Sigmoid colon (tissue), 7 donors: Measurements from ENCODE around the gene TANGO2. TPM values are rescaled to one million over a fixed set of nuclear protein-coding genes. Genes with fewer than 3 reads are reported as not detected.

ENCODE experiments used
- DNase-seq: peaks from one replicate; pipeline ENCODE4 v3.0.0-alpha.2; 2019
- H3K27ac ChIP-seq, 4 donors: fragments of 200-600 bp; sonication (generic); one replicate each; pipeline ENCODE4 v1.5.1; 2016 to 2019; ENCODE audit warnings: mild to moderate bottlenecking in 1 of 4
- H3K27me3 ChIP-seq, 3 donors: fragments of 200-600 bp; sonication (generic); one replicate each; pipeline ENCODE4 v1.5.1; 2019; ENCODE audit warnings: mild to moderate bottlenecking in 1 of 3
- H3K36me3 ChIP-seq, 4 donors: fragments of 200-600 bp; sonication (generic); one replicate each; pipeline ENCODE4 v1.5.1; 2016 to 2019
- H3K4me1 ChIP-seq, 4 donors: fragments of 200-600 bp; sonication (generic); one replicate each; pipeline ENCODE4 v1.5.1; 2017 to 2019
- H3K4me3 ChIP-seq, 4 donors: fragments of 200-600 bp; sonication (generic); one replicate each; pipeline ENCODE4 v1.5.1; 2017 to 2019; ENCODE audit warnings: mild to moderate bottlenecking in 2 of 4, moderate library complexity in 1 of 4
- H3K9me3 ChIP-seq, 4 donors: fragments of 200-600 bp in 3 of 4; sonication (generic) in 3 of 4; one replicate each; pipeline versions ENCODE4 v1.5.1 to v1.6.1; 2013 to 2019
- CTCF ChIP-seq, 4 experiments: fragments of 450-650 bp in 3 of 4; fragments of 200-600 bp in 1 of 4; IDR thresholded peaks; one replicate each; pipeline ENCODE4 v1.5.1; 2016 to 2019; ENCODE audit warnings: antibody characterized with exemption in 4 of 4, mild to moderate bottlenecking in 3 of 4, moderate library complexity in 2 of 4
- EP300 ChIP-seq, 4 donors: sonication (generic); formaldehyde crosslinking; IDR thresholded peaks; one replicate each; pipeline ENCODE4 v1.6.1; 2017; ENCODE audit warnings: antibody characterized with exemption in 4 of 4
- POLR2A ChIP-seq, 2 donors: fragments of 450-650 bp; IDR thresholded peaks; one replicate each; pipeline ENCODE4 v1.6.1; 2016; ENCODE audit warnings: antibody characterized with exemption in 2 of 2, mild to moderate bottlenecking in 2 of 2, moderate library complexity in 2 of 2
- POLR2AphosphoS5 ChIP-seq, 4 donors: sonication (generic); formaldehyde crosslinking; IDR thresholded peaks; one replicate each; pipeline ENCODE4 v1.6.1; 2017; ENCODE audit warnings: antibody characterized with exemption in 4 of 4
- WGBS, 2 donors: extraction: QIAGEN DNeasy Blood & Tissue Kit; methylation state at CpG; one replicate each; pipeline ENCODE4 v1.1.7; 2013; 5-methylcytosine and 5-hydroxymethylcytosine counted together
- intact Hi-C: fragments of 100-400 bp; cut with DNase I; formaldehyde crosslinking; loops from one replicate; pipeline ENCODE4 v1.15.1; 2023
- polyA plus RNA-seq, 3 donors: library from polyadenylated mRNA; stranded (reverse); fragments of 200-250 nt; gene quantifications; one replicate each; pipeline ENCODE4 v1.2.3, GENCODE V29; 2013
- total RNA-seq, 4 donors: library from RNA; depleted of rRNA; stranded (reverse); fragments of >200 nt; gene quantifications; one replicate each; pipeline ENCODE4 v1.1.0, GENCODE V29; 2016
- donor health status: healthy with polysubstance abuse.
- donor health status: Bipolar disorder and iron deficiency.
- donor health status: healthy.

Gene TANGO2
- total and polyA plus RNA-seq, 7 donors: 24.2 to 46.2 (median 31.6) TPM

- H3K9me3 ChIP-seq: no peaks in the 10 kb centered on the region
- no peak for DNase-seq
- H3K27ac ChIP-seq: peak overlapping the region; percentile 88 to 91 (median 88)
- TF ChIP-seq EP300 (IDR thresholded peaks at IDR 0.05) (no peak), CTCF (IDR thresholded peaks at IDR 0.05) (no peak), POLR2A (IDR thresholded peaks at IDR 0.05) (no peak), POLR2AphosphoS5 (IDR thresholded peaks at IDR 0.05) (no peak)
- H3K4me1 ChIP-seq: peaks cover 0 to 45% (median 38%) of the 10 kb centered on the region in 4 donors
- intact Hi-C loops: loop anchor here (2.0 to 5.0 kb wide), 3 partner anchors 61 to 112 kb away; partner anchors contain the start of genes DGCR8, RANBP1, TRMT2A and ZDHHC8
- WGBS, 2 donors: 75 to 76% methylated on average over 8 of the region's 8 CpGs
- H3K4me3 ChIP-seq: peak overlapping the region; percentile 27 to 98 (median 94)
- no peaks in the 10 kb centered on the region for H3K36me3 ChIP-seq
- no peaks in the 10 kb centered on the region for H3K27me3 ChIP-seq
Observed at GRCh38 chr22:20019661-20020532, 1.0 kb upstream of the TANGO2 start.

DNA sequence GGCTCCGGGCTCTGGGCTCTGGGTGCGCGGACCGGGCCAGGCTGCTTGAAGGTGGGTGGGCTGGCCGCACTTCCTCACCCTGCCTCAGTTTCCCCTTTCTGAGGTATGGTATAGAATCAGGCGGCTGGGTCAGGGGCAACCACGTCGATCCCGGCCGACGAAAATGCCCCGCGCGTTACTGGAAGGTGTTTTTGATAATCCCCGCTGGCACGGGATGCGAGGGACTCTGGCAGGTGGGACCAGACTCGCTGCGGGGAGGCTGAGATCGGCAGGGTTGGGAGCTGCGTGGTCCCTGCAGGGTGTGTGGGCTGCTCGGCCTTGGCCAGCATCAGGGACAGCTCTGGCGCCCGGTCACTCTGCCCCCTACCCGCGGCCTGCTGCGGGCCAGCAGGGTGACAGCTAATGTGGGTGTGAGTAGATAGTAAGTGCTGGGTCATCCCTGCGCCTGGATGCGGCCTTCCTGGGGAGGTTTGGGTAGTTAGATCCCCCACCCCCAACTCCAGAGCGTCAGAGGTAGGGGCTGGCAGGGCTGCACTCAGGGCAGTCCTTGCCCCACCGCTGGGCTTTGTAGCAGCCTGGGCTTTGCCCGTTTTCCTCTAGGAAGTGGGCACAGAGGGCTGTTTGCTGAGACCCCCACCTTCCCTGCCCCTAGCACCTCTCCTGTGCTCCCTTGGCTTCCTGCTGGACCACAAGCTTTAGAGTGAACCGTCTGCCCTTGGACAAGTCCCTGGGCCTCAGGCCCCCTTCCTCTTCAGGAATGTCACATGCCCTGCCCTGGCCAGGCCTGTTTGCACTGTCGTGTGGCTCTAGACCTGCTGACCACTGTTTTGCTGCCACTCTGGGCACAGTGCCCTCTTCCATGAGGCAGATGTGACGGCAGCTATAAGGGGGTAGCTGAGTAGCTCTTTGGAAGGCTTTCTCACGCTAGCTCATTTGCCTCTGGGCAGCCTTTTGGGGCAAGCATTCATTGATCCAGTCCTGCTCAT, 579 bp downstream of the TANGO2 start:
- peak; percentile 80 for DNase-seq
- peaks cover 0 to 36% (median 29%) of the 10 kb centered on the region in 4 donors for H3K4me1 ChIP-seq
- intact Hi-C loops: loop anchor here (2.0 to 5.0 kb wide), 3 partner anchors 59 to 111 kb away; partner anchors contain the start of genes DGCR8, RANBP1, TRMT2A and ZDHHC8
- WGBS, 2 donors: 2 to 5% methylated on average over 36 of the region's 36 CpGs
- peak overlapping the region; percentile 94 to 99 (median 96) for H3K4me3 ChIP-seq
- H3K27ac ChIP-seq: peak overlapping the region; percentile 88 to 91 (median 88)
- H3K27me3 ChIP-seq: no peaks in the 10 kb centered on the region
- H3K36me3 ChIP-seq: no peaks in the 10 kb centered on the region
- no peaks in the 10 kb centered on the region for H3K9me3 ChIP-seq
- peak in 1 of 4 donors; percentile 36 for TF ChIP-seq EP300 (IDR thresholded peaks at IDR 0.05)
- peak in 1 of 2 donors; percentile 8 for TF ChIP-seq POLR2A (IDR thresholded peaks at IDR 0.05)
- TF ChIP-seq CTCF (IDR thresholded peaks at IDR 0.05): no peak
- TF ChIP-seq POLR2AphosphoS5 (IDR thresholded peaks at IDR 0.05): peak in 3 of 4 donors; percentile 6 to 63 (median 18)

DNA sequence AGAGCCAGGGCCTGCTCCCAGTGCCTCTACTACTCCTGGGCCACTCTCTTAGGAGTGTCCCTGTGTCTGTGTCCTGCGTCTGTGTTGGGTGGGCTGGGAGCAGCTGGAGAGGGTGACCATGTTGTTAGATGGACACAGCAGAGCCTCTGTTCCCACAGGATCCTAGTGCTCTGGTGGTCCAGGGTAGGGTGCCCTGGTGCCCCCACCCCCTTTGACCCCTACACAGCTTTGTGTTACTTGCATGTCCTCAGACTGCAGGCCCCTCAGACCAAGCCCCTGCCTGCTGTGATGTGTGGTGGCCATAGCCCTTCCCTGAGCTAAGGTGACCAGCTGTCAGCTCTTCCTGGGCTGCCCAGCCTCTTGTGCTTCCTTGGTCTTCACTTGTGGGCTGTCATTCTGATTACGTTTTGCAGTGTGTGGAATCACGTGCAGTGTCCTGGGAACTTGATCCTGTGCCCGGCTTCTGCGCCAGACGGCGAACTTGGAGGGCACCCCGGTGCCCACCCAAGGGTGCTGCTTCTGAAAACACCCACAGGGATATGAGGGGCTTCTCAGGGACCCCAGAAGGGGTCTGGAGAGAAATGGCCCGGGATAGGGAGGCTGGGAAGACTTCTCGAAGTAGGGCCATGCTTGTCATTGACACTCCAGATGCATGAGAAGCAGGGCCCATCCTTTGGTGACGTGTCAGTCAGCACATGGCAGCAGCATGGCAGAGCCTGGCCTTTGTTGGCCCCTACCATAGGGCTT, 1.5 kb downstream of the TANGO2 start:
- Histone ChIP-seq H3K27me3 (no peaks in the 10 kb centered on the region), H3K4me3 (peak overlapping the region in 3 of 4 donors; percentile 94 to 98 (median 95)), H3K9me3 (no peaks in the 10 kb centered on the region), H3K36me3 (no peaks in the 10 kb centered on the region), H3K27ac (peak overlapping the region; percentile 88 to 91 (median 88)), H3K4me1 (peaks cover 0 to 30% (median 23%) of the 10 kb centered on the region in 4 donors)
- peak; percentile 51 for DNase-seq
- WGBS, 2 donors: 88 to 92% methylated on average over 11 of the region's 11 CpGs
- intact Hi-C loops: loop anchor here (5.0 kb wide), 2 partner anchors 95 to 110 kb away; partner anchors contain the start of genes RANBP1, TRMT2A and ZDHHC8
- TF ChIP-seq POLR2A (IDR thresholded peaks at IDR 0.05): no peak

DNA sequence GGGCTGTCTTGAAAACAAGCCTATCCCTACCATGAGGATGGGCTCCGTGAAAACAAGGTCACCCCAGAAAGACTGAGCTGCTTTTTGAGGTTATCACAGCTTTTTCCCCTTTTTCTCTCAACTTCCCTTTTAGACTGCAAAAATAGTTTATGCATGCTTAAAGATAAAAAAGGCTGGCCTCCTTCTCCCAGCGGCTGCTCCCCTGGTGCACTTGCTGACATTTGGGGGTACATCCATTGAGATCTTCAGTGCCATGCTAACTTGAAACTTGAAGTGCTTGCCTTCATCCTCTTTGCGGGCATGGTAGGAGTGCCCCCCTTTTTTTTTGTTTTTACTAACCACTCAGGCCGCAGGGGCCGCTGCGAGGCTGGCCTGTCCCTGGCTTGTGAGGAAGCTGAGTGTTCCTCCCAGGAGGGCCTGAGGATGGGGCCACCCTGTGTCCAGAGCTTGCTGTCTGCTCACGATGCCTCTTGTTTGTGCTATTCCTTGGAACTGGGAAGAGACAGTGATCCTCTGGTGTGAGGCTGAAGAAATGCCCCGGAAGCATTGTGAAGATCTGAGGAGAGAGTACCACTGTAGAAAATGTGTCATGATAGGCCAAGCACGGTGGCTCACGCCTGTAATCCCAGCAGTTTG, 2.2 kb downstream of the TANGO2 start:
- no peaks in the 10 kb centered on the region for H3K9me3 ChIP-seq
- WGBS, 2 donors: 70 to 81% methylated on average over 10 of the region's 10 CpGs
- peak; percentile 55 for DNase-seq
- TF ChIP-seq POLR2A (IDR thresholded peaks at IDR 0.05) (no peak), EP300 (IDR thresholded peaks at IDR 0.05) (no peak), CTCF (IDR thresholded peaks at IDR 0.05) (no peak)
- no peaks in the 10 kb centered on the region for H3K27me3 ChIP-seq
- no peaks in the 10 kb centered on the region for H3K36me3 ChIP-seq
- H3K27ac ChIP-seq: no peak overlapping the region
- intact Hi-C loops: loop anchor here (5.0 kb wide), 2 partner anchors 94 to 109 kb away; partner anchors contain the start of genes RANBP1, TRMT2A and ZDHHC8
- H3K4me3 ChIP-seq: no peak overlapping the region
- peaks cover 0 to 29% (median 20%) of the 10 kb centered on the region in 4 donors for H3K4me1 ChIP-seq
